Measurements from ENCODE around the gene ATP8A2. TPM values are rescaled to one million over a fixed set of nuclear protein-coding genes. Genes with fewer than 3 reads are reported as not detected.
A peak's percentile ranks its signal among the peaks of the same experiment; 100 is the strongest.

Gene ATP8A2
- total RNA-seq, 2 experiments from 2014 or later = 0.92 to 0.94 TPM

- H3K4me1 Mint-ChIP-seq (ENCODE audit: low read depth) = no peaks in the 10 kb centered on the region
- peaks cover 2% of the 10 kb centered on the region for H3K27me3 Mint-ChIP-seq
- no peak overlapping the region for H3K4me3 Mint-ChIP-seq
- no peak for DNase-seq
- no peak for TF ChIP-seq CTCF (IDR thresholded peaks at IDR 0.05)
- intact Hi-C loops (cut with micrococcal nuclease) = no loop called here
- no peaks in the 10 kb centered on the region for H3K9me3 Mint-ChIP-seq
- ChIA-PET CTCF (interaction anchor here (1.1 kb wide), 1 partner anchor 19 kb away, joined by 3 read pairs; no protein-coding TSS in a partner anchor), POLR2A (no interaction called here)
- H3K36me3 Mint-ChIP-seq (ENCODE audit: low read depth) = no peaks in the 10 kb centered on the region
- ATAC-seq = no peak
- H3K27ac Mint-ChIP-seq = no peak overlapping the region
Observed at GRCh38 chr13:25988661-25989060, 616.9 kb downstream of the ATP8A2 start.

- no peak for TF ChIP-seq CTCF (IDR thresholded peaks at IDR 0.05)
- peaks cover 2% of the 10 kb centered on the region for H3K27me3 Mint-ChIP-seq
- no peaks in the 10 kb centered on the region for H3K4me1 Mint-ChIP-seq (ENCODE audit: low read depth)
- DNase-seq (no peak), ATAC-seq (no peak)
- peaks cover 8% of the 10 kb centered on the region for H3K9me3 Mint-ChIP-seq
- intact Hi-C loops (cut with micrococcal nuclease) = no loop called here
- ChIA-PET CTCF (interaction anchor here (1.1 to 1.4 kb wide), 3 partner anchors 17 to 52 kb away, joined by 3 read pairs; no protein-coding TSS in a partner anchor), POLR2A (no interaction called here)
- no peaks in the 10 kb centered on the region for H3K36me3 Mint-ChIP-seq (ENCODE audit: low read depth)
- H3K4me3 Mint-ChIP-seq = no peak overlapping the region
- H3K27ac Mint-ChIP-seq = no peak overlapping the region
Observed at GRCh38 chr13:25990801-25991200, 619.0 kb downstream of the ATP8A2 start.

- Mint-ChIP-seq H3K4me1 (ENCODE audit: low read depth) (no peaks in the 10 kb centered on the region), H3K36me3 (ENCODE audit: low read depth) (no peaks in the 10 kb centered on the region), H3K27ac (no peak overlapping the region), H3K9me3 (peaks cover 8% of the 10 kb centered on the region), H3K27me3 (peaks cover 2% of the 10 kb centered on the region), H3K4me3 (no peak overlapping the region)
- ChIA-PET CTCF (no interaction called here), POLR2A (no interaction called here)
- no peak for ATAC-seq
- intact Hi-C loops (cut with micrococcal nuclease) = no loop called here
- no peak for TF ChIP-seq CTCF (IDR thresholded peaks at IDR 0.05)
- DNase-seq = no peak
Observed at GRCh38 chr13:25992076-25992475, 620.3 kb downstream of the ATP8A2 start.

GRCh38 chr13:26007261-26008125 is 635.7 kb downstream of the ATP8A2 start:
- no peak overlapping the region for H3K4me3 Mint-ChIP-seq
- peaks cover 14% of the 10 kb centered on the region for H3K4me1 Mint-ChIP-seq (ENCODE audit: low read depth)
- ATAC-seq (no peak), DNase-seq (no peak)
- POLR2A ChIA-PET = interaction anchor here (0.6 kb wide), 1 partner anchor 271 kb away, joined by 3 read pairs; no protein-coding TSS in a partner anchor
- H3K27me3 Mint-ChIP-seq = no peaks in the 10 kb centered on the region
- peaks cover 7% of the 10 kb centered on the region for H3K9me3 Mint-ChIP-seq
- H3K36me3 Mint-ChIP-seq (ENCODE audit: low read depth) = no peaks in the 10 kb centered on the region
- intact Hi-C loops (cut with micrococcal nuclease) = no loop called here
- no peak for TF ChIP-seq CTCF (IDR thresholded peaks at IDR 0.05)
- CTCF ChIA-PET = interaction anchor here (1.0 to 1.2 kb wide), 2 partner anchors 16 to 19 kb away, joined by 3 read pairs; no protein-coding TSS in a partner anchor
- H3K27ac Mint-ChIP-seq = peak overlapping the region; percentile 0
